Neutrophil (primary cell): Measurements from ENCODE around the gene COMMD8.

Experiments used
- H3K27ac ChIP-seq: fragments of 200-600 bp; sonication (generic); 2 replicates; pipeline ENCODE4 v1.5.1; 2016; ENCODE audit warnings: mild to moderate bottlenecking, moderate library complexity
- H3K27me3 ChIP-seq: fragments of 200-600 bp; sonication (generic); 2 replicates; pipeline ENCODE4 v1.6.0; 2016; ENCODE audit warnings: mild to moderate bottlenecking
- H3K36me3 ChIP-seq: fragments of 200-600 bp; sonication (generic); 2 replicates; pipeline ENCODE4 v1.5.1; 2017
- H3K4me1 ChIP-seq, 2 experiments: fragments of 200-600 bp in 1 of 2; sonication (generic) in 1 of 2; 1 replicate in 1 of 2; 2 replicates in 1 of 2; pipeline versions ENCODE4 v1.5.1 to v1.6.1; 2013 to 2016; ENCODE audit warnings: low read depth in 1 of 2, low read length in 1 of 2, mild to moderate bottlenecking in 1 of 2, moderate library complexity in 1 of 2; ENCODE audit not compliant: control insufficient read depth in 1 of 2, insufficient read depth in 1 of 2
- H3K4me3 ChIP-seq, 2 experiments: fragments of 200-600 bp in 1 of 2; sonication (generic) in 1 of 2; 1 replicate in 1 of 2; 2 replicates in 1 of 2; pipeline ENCODE4 v1.5.1; 2013 to 2016; ENCODE audit warnings: low read depth in 1 of 2, low read length in 1 of 2, mild to moderate bottlenecking in 1 of 2, moderate library complexity in 1 of 2
- H3K9me3 ChIP-seq: fragments of 200-600 bp; sonication (generic); 2 replicates; pipeline ENCODE4 v1.5.1; 2016
- CTCF ChIP-seq: fragments of 200-600 bp; sonication (generic); IDR thresholded peaks from 2 replicates; pipeline ENCODE4 v1.5.1; 2016; ENCODE audit warnings: antibody characterized with exemption

COMMD8 gene

GRCh38 chr4:47418147-47418546 lies 45.4 kb downstream of the COMMD8 start:
- TF ChIP-seq CTCF: no peak

GRCh38 chr4:47415719-47416118 lies 47.8 kb downstream of the COMMD8 start:
- no peaks in the 10 kb centered on the region for H3K4me1 ChIP-seq
- H3K27ac ChIP-seq: no peak overlapping the region
- no peaks in the 10 kb centered on the region for H3K9me3 ChIP-seq
- H3K36me3 ChIP-seq: no peaks in the 10 kb centered on the region
- H3K27me3 ChIP-seq: no peaks in the 10 kb centered on the region
- no peak for TF ChIP-seq CTCF
- H3K4me3 ChIP-seq: no peak overlapping the region

More at GRCh38 chr4:47418147-47418546, 45.4 kb downstream of the COMMD8 start:
- Histone ChIP-seq H3K27me3 (no peaks in the 10 kb centered on the region), H3K36me3 (no peaks in the 10 kb centered on the region), H3K4me3 (no peak overlapping the region), H3K9me3 (no peaks in the 10 kb centered on the region), H3K27ac (no peak overlapping the region), H3K4me1 (no peaks in the 10 kb centered on the region)

- no peaks in the 10 kb centered on the region for H3K4me1 ChIP-seq
- no peaks in the 10 kb centered on the region for H3K27me3 ChIP-seq
- no peak for TF ChIP-seq CTCF
- no peaks in the 10 kb centered on the region for H3K9me3 ChIP-seq
- no peak overlapping the region for H3K27ac ChIP-seq
- no peak overlapping the region for H3K4me3 ChIP-seq
- no peaks in the 10 kb centered on the region for H3K36me3 ChIP-seq
Observed at GRCh38 chr4:47413521-47413920, 50.0 kb downstream of the COMMD8 start.

- no peak for TF ChIP-seq CTCF
- no peaks in the 10 kb centered on the region for H3K4me1 ChIP-seq
- H3K36me3 ChIP-seq: no peaks in the 10 kb centered on the region
- H3K27ac ChIP-seq: no peak overlapping the region
- H3K9me3 ChIP-seq: no peaks in the 10 kb centered on the region
- H3K4me3 ChIP-seq: no peak overlapping the region
- H3K27me3 ChIP-seq: no peaks in the 10 kb centered on the region
Observed at GRCh38 chr4:47410271-47410670, 53.2 kb downstream of the COMMD8 start.

GRCh38 chr4:47406408-47406807 lies 57.1 kb downstream of the COMMD8 start:
- Histone ChIP-seq H3K27ac (no peak overlapping the region), H3K36me3 (no peaks in the 10 kb centered on the region)

More at GRCh38 chr4:47406408-47406807, 57.1 kb downstream of the COMMD8 start:
- no peaks in the 10 kb centered on the region for H3K9me3 ChIP-seq
- H3K27me3 ChIP-seq: no peaks in the 10 kb centered on the region
- TF ChIP-seq CTCF: no peak
- no peaks in the 10 kb centered on the region for H3K4me1 ChIP-seq
- no peak overlapping the region for H3K4me3 ChIP-seq
